Left renal cortex interstitium (tissue), 4 donors: Measurements from ENCODE around the gene CSRNP3. TPM values are rescaled to one million over a fixed set of nuclear protein-coding genes. Genes with fewer than 3 reads are reported as not detected.

Experiments used
- DNase-seq, 4 donors: peaks; one replicate each; pipeline ENCODE4 v3.0.0-alpha.2; 2013; ENCODE audit warnings: low read depth in 4 of 4, low spot score in 2 of 4, missing footprints in 1 of 4
- polyA plus RNA-seq, 4 donors: library from polyadenylated mRNA; unstranded; fragments of 120-200 nt; gene quantifications; one replicate each; pipeline ENCODE4 v1.2.1, GENCODE V29; 2013; ENCODE audit not compliant: insufficient read length in 4 of 4

Gene CSRNP3
- polyA plus RNA-seq, 4 donors, result 9.9 to 11.6 (median 10.4) TPM

DNA sequence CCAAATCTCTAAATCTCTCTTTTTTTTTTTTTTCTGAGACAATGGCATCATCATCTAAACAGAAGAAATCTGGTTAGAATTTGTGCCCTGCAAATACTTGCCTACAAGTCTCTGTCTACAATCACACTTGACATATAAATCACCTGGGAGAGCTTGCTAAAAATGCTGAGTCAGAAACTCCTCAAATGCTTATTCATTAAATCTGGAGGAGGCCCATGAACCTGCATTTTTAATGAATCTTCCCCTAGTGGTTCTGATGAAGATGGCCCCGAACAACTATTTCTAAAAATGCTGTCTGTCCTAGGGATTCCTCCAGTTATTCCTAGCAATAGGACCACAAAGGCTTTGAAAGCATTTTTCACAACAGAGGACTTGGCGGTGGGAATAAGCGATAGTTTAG lies 1.6 kb upstream of the CSRNP3 start:
- DNase-seq, result no peak

DNA sequence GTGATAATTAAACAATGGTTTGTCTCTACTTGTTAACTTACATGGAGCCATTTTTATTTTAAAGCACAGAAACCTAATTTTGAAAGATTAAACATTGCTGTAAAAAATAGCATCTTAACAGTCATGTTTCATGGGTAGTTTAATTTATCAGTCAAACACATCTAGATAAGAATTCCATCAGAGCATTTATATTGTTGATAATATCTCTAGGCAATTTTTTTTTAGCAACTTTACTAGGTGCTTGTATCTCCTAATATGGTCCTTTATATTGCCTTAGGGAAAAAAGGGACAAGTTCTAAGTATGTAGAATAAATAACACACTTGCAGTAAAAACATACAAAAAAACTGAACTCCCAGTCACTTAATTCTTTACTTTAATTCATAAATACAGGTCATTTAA lies 863 bp downstream of the CSRNP3 start:
- DNase-seq, result no peak

DNA sequence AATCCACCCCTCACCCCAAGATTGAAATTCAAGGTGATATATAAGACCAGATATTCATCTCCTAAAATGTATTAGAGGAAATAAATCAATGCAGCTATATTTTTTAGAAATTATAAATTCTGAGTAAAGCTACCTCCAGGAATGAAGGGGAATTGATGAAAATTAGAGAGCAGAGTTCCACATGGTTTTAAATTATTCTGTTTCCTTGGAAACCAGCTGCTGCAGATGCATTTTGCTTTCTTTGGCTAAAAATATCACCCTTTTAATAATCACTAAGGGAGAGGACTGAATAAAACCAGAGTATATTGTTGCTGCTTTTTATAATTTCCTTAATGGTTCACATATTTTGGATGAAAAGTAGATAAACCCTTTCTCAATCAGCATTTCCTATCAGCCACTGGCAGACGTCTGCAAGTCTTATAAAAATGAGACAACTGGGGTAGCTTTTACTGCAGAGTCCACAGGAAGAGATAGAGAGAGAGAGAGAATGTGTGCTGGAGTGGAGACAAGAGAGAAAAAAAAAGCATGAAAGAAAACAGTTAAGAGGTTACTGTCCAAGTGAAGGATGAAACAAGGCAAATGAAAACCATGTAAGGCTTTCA lies 2.0 kb downstream of the CSRNP3 start:
- no peak for DNase-seq

DNA sequence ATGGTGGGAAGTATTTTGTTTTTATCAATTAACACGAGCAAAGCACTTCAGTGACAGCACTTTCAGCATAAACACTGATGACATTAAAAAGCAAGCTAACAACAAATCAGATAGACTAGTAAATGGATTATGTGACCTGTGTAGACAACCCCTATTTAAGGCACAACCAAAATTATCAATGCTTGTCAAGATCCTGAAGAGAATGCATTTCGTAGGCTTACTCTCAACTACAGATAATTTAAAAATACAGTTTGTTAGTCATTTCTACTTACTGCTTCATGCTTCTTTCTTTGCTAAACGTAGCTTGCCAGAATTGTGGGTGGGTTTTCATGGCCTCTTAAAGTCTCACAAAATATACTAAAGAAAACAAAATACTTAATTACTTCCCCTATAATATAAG lies 3.4 kb downstream of the CSRNP3 start:
- no peak for DNase-seq

DNA sequence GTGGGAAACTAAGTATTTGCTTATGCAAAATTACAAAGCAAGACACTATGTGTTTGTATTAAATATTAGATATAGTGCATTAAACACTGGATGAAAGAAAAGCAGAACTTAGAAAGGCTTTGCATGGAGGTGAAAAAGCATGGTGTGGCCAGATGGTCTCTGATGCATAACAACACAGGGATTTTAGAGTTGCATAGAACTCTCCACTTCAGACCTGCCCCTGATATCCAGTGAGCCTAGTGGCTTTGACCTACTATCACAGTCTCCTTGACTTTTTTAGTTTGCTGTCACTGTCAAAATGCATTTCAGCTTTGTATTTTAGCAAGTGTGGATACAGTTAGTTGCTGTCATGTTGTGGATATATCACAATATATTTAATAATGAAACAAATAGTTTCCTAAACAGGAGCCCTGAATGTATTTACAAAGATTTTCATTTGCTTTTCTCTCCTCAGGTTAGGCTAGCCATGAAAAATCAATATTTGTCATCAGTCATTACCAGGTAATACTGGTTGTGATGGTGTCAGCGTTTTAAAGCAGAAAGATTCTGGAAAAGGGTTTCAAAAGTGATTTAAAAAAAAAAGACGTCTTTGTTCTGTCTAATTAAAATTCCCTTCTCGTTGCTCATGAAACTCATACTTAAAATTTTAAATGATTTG lies 5.2 kb downstream of the CSRNP3 start:
- no peak for DNase-seq

DNA sequence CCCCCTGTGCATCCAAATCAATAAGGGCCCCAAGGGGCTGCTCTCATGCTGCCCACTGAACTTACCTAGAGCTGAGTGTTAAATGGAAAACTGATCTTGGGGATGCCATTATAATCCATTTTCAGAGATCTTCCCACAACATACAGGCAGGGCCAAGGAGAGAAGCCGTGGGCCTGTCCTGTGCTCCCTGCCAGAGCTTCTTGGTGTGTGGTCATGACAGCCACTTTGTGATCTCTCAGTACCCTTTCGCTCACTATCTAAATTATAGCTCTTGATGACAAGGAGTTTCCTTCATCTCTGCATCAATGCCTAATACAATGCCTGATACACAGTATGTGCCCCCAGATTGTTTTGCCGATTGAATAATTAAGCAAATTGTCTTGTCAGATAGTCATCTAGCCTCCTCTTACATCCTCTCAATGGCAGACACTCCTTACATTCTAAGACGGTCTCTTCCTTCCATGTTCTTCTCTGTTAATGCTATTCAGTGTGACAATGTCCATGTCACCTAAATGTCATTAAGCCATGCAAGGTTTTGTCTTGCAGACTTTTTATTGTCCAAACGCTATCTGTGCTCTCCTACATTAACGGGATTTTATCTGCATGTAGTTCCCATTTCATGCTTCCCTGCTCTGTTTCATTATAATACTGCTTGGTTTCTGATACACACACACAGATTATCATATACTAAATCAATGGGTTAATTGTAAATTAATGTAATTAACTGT lies 5.9 kb downstream of the CSRNP3 start:
- no peak for DNase-seq

DNA sequence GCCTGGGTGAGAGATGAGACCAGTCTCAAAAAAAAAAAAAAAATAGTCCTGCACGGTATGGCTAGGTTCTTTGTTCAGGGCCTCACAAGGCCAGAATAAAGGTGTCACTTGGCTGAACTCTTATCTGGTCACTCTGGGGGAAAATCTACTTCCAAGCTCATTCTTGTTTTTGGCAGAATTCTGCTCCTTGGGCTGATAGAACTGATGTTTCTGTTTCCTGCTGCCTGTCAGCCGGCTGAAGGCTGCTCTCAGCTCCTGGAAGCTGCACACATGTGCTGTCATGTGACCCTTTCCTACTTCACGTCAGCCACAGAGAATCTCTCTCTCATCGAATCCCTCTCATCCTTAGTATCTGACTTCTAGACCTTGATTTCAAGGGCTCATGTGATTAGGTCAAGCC lies 10.4 kb downstream of the CSRNP3 start:
- no peak for DNase-seq

DNA sequence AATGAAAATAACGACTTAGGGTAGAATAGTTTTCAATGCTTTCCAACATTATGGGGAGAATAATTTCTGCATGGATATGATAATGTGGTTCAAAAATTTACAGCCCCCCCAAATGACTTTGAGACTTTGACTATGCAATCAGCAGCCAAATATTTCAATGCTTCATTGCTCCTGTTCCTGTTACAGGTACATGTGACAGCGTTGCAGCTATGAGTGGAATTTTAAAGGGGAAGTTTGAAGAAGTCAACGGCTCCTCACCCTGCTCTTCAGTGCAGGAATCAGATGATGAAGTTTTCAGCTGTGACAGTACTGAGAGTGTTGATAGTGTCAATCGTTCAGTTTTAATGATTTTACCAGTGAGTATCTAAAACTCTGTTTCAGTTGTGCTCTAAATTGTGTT lies 25.1 kb downstream of the CSRNP3 start:
- no peak for DNase-seq

DNA sequence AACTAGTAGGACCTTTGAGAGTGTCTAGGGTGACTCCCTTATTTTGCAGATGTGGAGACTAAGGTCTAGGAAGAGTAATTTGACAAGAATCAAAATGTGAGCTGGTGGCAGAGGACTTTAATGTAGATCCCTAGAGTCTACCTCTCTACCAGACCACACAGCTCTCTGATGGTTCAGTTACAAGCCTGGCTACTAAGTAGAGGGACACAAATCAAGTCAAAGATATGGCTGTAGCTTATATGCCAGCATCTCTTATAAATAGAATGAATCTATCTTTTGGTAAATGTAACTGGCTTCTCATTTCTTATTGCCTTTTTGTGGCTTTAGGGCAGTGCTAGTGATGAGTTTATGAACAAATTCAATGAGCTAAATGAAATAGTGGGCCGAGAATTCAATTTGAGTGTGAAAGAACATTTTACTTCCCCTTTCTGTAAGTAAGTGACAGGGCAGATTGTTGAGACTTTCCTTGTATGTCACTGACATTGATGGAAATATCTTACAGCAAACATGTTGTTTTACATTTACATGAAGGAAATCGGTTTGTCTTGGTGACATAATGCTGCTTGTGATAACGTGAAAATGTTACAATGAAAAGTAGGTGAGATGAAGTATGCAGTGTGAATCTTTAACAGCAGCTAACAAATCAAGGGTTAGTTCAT lies 28.3 kb downstream of the CSRNP3 start:
- DNase-seq, result no peak

DNA sequence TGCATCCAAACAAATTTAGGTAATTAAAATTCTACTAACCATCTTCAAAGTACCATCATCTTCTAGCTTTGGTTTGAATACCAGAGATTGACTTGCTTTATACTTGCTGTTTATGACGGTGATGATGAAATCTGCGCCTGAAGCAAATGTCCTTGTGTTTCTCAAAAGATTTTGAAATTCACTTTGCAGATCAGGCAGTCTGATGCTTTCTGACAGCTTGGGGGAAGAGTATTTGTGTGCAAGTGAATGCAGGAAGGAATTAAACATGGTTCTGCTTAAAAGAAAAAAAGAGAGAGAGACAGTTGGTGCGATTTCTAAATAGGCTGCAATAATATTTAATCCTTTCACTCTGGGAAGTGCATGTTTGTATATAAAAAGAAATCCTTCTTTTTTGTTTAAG lies 29.6 kb downstream of the CSRNP3 start:
- DNase-seq, result no peak

DNA sequence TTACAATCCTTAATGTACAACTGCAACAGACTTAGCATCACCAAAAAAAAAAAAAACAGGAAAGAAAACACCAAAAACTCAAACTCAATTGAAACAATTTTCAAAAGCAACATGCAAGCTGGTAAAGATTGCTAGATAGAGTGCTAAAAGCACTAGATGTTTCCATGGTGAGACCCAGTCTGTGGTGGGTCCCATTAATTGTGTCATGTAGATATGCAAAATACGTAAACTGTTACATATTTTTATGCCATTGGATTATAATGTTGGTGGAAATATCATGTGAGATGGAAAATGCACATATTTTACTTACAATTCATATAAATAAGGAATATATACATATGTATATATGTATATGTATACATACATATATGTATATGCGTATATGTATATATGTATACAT lies 30.5 kb downstream of the CSRNP3 start:
- no peak for DNase-seq

DNA sequence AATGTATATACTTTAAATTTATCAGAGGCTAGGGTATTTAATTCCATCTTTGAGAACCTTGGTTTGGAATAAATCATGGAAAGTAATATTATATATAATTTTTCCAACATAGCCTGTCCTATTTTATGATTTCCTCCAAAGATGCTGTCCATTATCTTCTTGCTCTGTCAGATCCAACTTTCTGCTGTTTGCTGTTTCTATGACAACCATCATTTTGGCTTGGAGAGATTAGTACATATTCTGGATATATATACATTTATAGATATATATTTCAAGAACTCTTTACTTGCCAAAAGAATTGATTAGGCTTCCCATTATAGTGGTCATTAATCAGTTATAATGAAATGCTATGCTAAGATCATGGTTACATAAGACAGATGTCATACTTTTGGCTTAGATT lies 31.3 kb downstream of the CSRNP3 start:
- no peak for DNase-seq

DNA sequence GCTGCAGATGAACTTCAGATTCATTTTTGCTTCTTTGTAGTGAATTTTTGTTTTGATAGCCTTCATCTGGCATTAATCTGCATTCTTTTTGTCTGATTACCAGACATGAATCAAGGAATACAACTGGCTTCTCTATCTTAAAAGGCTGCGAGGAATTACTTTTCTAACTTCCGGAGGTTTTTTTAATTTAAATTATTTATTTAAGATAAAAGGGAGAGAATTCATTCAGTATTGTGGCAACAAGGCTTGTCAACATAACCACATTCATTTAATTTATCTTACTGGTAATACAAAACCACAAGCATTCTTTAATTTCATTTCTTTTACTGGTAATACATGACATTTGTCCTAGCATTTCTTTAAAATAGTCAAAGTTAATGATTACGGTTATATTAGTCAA lies 36.0 kb downstream of the CSRNP3 start:
- DNase-seq, result no peak

DNA sequence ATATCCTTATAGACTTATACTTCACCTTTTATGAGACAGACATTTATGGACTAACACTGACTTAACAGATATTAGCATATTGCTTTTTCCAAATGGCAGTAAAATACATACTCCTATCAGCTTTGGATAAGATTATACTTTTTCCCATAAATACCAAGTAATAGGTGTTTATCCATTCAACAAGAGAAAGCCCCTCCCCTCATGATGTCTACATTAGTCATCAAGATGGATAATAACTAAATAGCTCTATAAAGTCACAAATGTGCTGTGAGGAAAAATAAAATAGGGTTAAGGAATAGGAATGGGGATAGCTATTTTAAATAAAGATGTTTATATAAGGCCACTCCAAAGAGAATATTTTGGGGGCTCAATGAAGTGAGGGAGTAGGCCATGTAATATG lies 39.4 kb downstream of the CSRNP3 start:
- no peak for DNase-seq

DNA sequence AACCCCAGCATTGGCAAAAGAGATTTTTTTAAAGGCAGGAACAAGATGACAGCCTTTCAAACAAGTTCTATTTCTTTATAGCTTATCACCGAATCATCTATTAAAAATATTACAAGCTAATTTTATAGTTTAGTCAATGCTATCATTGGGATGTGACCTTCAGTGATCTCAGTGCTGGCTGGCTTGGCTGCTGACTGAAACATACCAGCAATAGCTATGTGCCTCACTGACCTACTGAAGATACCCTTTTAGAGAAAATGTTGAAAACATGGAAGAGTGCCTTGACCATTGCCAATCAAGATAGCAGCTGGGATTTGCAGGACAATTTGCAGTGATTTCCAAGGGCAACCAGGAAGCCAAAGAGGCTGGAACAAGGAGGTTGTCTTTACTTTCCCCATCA lies 44.0 kb downstream of the CSRNP3 start:
- no peak for DNase-seq

DNA sequence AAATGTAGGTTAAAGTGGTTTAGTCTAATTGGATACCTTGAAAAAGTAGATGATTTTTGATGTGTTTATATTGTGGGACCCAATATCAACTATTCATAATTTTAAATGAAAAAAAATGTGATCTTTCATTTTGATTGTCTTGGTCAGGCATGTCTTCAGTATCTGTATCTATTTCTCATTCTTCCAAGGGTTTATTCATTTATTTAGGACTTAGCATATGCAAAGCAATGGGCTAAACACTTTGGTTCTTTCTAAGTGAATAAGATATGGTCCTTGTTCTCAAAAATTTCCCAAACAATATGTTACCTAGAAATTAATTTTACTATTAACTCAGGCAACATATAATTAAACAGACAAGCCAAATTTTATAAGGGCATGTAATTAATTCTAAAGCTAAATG lies 49.1 kb downstream of the CSRNP3 start:
- DNase-seq, result no peak

DNA sequence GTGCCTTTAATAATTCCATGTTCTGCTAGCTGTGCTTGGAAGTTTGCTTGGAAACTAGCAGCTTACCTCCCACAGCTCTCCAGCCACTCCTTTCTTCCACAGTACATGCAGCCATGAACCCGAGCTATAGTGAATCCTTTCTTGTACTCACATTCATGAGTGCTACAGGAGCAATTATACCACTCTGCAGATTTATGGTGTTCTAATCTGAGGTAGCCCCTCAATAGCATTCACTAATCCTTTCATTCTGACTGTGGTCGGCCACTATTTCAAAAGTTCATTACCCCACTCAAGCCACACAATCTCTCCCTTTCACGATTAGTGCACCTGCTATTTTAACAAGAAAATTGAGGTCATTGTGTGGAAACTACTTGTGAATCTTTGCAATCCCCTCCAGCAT lies 53.2 kb downstream of the CSRNP3 start:
- no peak for DNase-seq

DNA sequence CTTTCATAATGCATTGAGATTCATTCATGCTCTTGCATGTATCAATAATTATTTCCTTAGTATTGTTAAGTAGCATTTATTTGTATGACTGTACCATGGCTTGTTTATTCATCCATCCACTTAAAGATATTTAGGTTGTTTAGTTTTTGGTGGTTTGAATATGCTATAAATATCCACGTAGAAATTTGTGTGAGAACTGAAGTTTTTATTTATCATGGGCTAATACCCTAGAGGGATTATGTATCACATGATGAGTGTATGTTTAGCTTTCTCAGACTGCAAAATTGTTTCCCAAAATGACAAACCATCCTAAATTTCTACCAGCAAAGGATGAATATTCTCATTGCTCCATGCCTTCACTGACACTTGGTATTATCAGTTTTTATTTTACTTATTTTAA lies 55.2 kb downstream of the CSRNP3 start:
- no peak for DNase-seq

DNA sequence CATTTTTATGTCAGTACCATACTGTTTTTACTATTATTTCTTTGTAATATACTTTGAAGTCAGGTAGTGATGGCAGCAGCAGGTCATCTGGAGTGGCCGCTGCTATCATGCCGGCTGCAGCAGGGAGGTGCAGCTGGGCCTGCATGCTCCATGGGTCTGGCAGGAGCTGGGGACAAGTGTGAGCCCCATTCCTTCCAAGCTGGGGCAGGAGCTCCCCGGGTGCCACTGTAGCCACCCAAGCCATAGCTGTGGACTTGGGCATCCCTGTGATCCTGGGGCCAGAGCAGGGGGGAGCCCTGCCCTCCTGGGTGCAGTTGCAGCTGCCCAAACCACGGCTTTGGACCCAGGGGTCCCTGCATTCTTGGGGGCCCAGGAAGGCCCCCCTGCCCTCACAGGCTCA lies 59.2 kb downstream of the CSRNP3 start:
- DNase-seq, result no peak

DNA sequence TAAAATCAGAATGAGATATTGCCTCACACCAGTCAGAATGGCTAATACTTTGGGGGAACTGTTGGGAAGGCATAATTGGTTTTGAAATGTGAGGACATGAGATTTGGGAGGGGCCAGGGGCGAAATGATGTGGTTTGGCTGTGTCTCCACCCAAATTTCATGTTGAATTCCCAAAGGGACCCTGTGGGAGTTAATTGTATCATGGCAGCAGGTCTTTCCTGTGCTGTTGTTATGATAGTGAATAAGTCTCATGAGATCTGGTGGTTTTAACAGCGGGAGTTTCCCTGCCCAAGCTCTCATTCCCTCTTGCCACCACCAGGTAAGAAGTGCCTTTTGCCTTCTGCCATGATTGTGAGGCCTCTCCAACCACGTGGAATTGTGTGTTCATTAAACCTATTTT lies 59.6 kb downstream of the CSRNP3 start:
- no peak for DNase-seq

DNA sequence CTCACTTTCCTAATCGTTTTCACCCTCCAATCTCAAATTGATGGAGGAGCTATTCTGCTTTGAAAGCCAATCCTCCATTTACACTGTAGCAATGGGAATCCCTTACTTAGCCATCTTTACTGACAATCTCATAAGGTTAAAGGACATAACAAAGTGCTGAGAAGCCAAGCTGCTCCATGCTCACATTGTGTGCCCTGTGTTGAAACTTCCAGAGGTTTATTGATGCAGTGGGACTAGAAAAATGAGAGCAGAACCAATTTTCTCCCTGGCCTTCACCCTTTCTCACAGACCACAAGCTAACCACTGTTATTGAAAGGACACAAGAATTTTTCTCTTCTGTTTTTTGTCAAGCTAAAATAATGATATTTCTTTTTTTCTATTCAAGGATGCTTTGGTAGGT lies 63.8 kb downstream of the CSRNP3 start:
- no peak for DNase-seq

DNA sequence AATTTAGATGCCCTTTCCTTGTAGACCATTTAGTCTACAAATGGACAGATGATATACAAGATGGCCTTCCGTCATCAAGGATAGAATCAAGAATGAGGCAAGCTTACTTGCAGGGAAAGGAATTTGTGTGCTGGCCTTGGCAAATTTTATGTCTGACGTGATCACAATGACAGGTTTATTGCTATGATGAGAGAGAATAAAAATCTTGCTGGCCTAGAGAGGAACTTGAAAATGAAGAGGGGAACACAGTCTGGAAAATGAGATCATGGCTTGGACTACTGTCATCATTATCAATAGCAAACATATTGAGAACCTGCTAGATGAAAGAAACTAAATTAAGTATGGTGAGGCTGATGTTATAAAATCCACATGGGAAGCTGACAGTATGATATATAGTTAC lies 66.0 kb downstream of the CSRNP3 start:
- no peak for DNase-seq
